Nephron (organoid): ENCODE data around the gene RNF212.

ENCODE experiments used
- H3K27ac Mint-ChIP-seq, 3 experiments: 2 replicates each; pipeline ENCODE4 v1.8.0; 2020; ENCODE audit warnings: mixed read lengths in 3 of 3, mild to moderate bottlenecking in 2 of 3, moderate library complexity in 1 of 3
- H3K27me3 Mint-ChIP-seq: 2 replicates; pipeline ENCODE4 v1.8.0; 2021; ENCODE audit warnings: low read depth, mild to moderate bottlenecking, moderate library complexity, mixed read lengths
- H3K36me3 Mint-ChIP-seq: 2 replicates; pipeline ENCODE4 v1.8.0; 2020; ENCODE audit warnings: low read depth, mixed read lengths
- H3K4me1 Mint-ChIP-seq: 2 replicates; pipeline ENCODE4 v1.8.0; 2020; ENCODE audit warnings: mixed read lengths
- H3K4me3 Mint-ChIP-seq, 3 experiments: 2 replicates each; pipeline ENCODE4 v1.8.0; 2020; ENCODE audit warnings: mild to moderate bottlenecking in 3 of 3, mixed read lengths in 3 of 3, moderate library complexity in 2 of 3
- H3K9me3 Mint-ChIP-seq: 2 replicates; pipeline ENCODE4 v1.8.0; 2020; ENCODE audit warnings: mixed read lengths
- CTCF ChIP-seq, 3 experiments: fragments of 200-600 bp; sonication (generic); IDR thresholded peaks; one replicate each; pipeline ENCODE4 v1.5.0; 2021; ENCODE audit warnings: antibody characterized with exemption in 3 of 3; ENCODE audit not compliant: unreplicated experiment in 3 of 3

RNF212 gene

GRCh38 chr4:1042352-1043055 is 70.9 kb downstream of the RNF212 start:
- H3K36me3 Mint-ChIP-seq = no peaks in the 10 kb centered on the region
- no peaks in the 10 kb centered on the region for H3K9me3 Mint-ChIP-seq
- no peak overlapping the region for H3K4me3 Mint-ChIP-seq
- H3K27ac Mint-ChIP-seq = peak overlapping the region in 2 of 3 experiments; percentile 61 to 99
- peaks cover 28% of the 10 kb centered on the region for H3K27me3 Mint-ChIP-seq
- peaks cover 39% of the 10 kb centered on the region for H3K4me1 Mint-ChIP-seq
- TF ChIP-seq CTCF (IDR thresholded peaks at IDR 0.05; ENCODE audit: unreplicated experiment in 3 of 3) = no peak

DNA sequence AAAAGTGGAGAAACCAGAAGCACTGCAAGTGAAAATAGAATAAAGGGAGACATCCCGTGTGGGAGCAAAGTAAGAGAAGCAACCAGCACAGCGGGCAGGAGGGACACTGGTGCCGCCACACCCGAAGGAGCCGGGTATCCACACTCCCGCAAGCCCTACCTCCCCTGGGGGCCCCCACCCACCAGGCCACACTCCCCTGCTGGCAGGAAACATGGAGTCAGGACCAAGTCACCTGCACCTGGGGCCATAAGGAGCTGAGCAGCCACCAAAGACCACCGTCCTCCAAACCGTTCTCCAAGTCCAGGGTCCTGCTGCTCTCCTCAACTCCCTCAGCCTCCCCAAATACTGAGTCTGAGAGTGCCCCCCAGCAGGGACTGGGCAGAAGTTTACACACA is 71.4 kb downstream of the RNF212 start:
- peaks cover 38% of the 10 kb centered on the region for H3K4me1 Mint-ChIP-seq
- peak overlapping the region; percentile 89 to 99 (median 97) for H3K27ac Mint-ChIP-seq
- TF ChIP-seq CTCF (IDR thresholded peaks at IDR 0.05; ENCODE audit: unreplicated experiment in 3 of 3) = no peak
- H3K27me3 Mint-ChIP-seq = peaks cover 27% of the 10 kb centered on the region
- peak overlapping the region; percentile 61 to 68 (median 67) for H3K4me3 Mint-ChIP-seq
- no peaks in the 10 kb centered on the region for H3K9me3 Mint-ChIP-seq
- H3K36me3 Mint-ChIP-seq = no peaks in the 10 kb centered on the region

DNA sequence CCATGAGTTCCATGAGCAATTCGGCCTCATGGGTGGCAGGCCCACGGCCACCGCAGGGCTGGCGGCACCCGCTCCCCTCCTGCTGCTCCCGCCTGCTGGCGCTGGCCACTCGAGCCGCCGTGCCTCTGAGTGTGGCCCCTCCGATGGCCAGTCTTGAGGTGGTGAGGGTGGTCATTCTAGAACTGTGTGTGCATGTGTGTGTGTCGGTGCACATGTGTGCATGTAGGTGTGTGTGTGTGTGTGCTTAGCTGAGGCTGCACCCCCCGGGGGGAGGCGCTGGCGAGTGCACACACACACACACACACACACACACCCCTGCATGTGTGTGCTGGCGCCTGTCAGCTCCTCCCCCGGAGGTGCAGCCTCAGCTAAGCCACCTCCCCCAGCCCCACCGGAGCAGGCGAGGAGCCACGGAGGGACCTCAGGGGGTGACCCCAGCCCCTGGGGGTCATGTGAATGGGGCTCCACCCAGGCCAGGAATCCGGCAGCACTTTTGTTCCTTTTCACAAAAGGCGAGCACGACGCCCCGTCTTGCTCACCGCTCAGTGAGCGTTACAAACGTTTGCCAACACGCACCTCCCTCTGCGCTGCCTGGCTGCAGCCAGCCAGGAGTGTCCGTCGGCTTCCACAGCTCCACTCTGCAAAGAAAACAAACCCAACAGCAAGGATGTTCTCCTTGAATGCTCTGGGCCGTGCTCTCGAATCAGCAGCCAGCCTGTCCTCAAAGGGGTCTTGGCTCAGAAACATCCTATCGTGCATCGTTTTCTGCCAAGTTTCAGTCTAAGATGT is 72.0 kb downstream of the RNF212 start:
- TF ChIP-seq CTCF (IDR thresholded peaks at IDR 0.05; ENCODE audit: unreplicated experiment in 3 of 3) = no peak
- Mint-ChIP-seq H3K27me3 (peaks cover 22% of the 10 kb centered on the region), H3K36me3 (no peaks in the 10 kb centered on the region), H3K27ac (peak overlapping the region; percentile 89 to 99 (median 97)), H3K4me1 (peaks cover 33% of the 10 kb centered on the region), H3K9me3 (no peaks in the 10 kb centered on the region), H3K4me3 (peak overlapping the region; percentile 61 to 68 (median 67))

DNA sequence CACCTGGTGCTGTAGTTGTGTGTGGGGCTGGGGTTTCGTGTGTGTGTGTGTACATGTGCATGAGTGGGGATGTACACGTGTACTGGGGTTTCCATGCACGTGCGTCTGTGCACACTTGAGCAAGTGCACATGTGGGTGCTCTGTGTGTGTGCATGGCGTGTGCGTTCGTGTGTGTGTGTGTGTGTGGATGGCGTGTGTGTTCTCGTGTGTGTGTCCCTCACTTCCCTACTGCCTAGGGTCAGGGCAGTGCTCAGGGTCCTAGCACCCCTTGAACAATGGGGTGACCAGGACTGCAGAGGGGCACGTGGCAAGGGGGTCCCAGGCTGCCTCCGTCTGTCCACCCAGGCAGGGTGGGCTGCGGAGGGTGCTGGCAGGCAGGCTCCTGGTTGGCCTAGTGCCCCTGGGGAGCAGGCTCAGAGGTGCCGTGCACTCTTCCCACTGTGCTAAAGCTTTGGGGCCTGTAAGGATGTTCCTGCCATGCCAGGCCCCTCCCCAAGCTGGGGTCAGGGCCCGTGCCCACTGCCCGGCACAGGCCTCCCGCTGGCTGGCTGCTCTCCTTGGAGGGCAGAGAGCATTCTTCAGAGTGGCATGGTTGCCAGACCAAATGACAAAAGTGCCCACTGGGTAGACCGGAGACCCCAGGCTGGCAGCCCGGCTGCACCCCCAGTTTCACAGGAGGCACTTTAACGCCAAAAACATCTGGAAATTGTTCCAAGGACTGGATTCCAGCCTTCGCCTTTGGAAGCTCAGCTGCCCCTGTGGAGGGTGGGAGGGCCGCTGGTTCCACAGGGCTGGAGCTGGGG is 72.8 kb downstream of the RNF212 start:
- Mint-ChIP-seq H3K27me3 (peaks cover 22% of the 10 kb centered on the region), H3K4me3 (peak overlapping the region in 1 of 3 experiments; percentile 27), H3K4me1 (peaks cover 33% of the 10 kb centered on the region), H3K9me3 (no peaks in the 10 kb centered on the region), H3K36me3 (no peaks in the 10 kb centered on the region), H3K27ac (peak overlapping the region; percentile 88 to 97 (median 89))
- TF ChIP-seq CTCF (IDR thresholded peaks at IDR 0.05; ENCODE audit: unreplicated experiment in 3 of 3) = no peak

- H3K36me3 Mint-ChIP-seq = no peaks in the 10 kb centered on the region
- TF ChIP-seq CTCF (IDR thresholded peaks at IDR 0.05; ENCODE audit: unreplicated experiment in 3 of 3) = no peak
- H3K4me3 Mint-ChIP-seq = peak overlapping the region in 1 of 3 experiments; percentile 27
- no peaks in the 10 kb centered on the region for H3K9me3 Mint-ChIP-seq
- peaks cover 33% of the 10 kb centered on the region for H3K4me1 Mint-ChIP-seq
- H3K27me3 Mint-ChIP-seq = peaks cover 16% of the 10 kb centered on the region
- H3K27ac Mint-ChIP-seq = peak overlapping the region; percentile 56 to 94 (median 93)
Observed at GRCh38 chr4:1039493-1040343, 73.6 kb downstream of the RNF212 start.
